SU-DHL-6 (cell line): ENCODE results near the gene RAI1.

Experiments used
- H2AFZ ChIP-seq: fragments of 200-600 bp; sonication (generic); 2 replicates; pipeline ENCODE4 v1.6.1; 2014; ENCODE audit warnings: low read depth, mild to moderate bottlenecking, moderate library complexity, mixed read lengths, antibody characterized with exemption, low read length; ENCODE audit not compliant: severe bottlenecking
- H3F3A ChIP-seq: fragments of 200-600 bp; shearing (Covaris generic); 2 replicates; pipeline ENCODE4 v1.6.0; 2016; ENCODE audit warnings: antibody characterized with exemption, mild to moderate bottlenecking; ENCODE audit not compliant: insufficient read depth
- H3K27ac ChIP-seq: fragments of 200-600 bp; sonication (generic); 2 replicates; pipeline ENCODE4 v1.5.1; 2016; ENCODE audit warnings: low read depth, mild to moderate bottlenecking, low read length, moderate library complexity, mixed read lengths
- H3K27me3 ChIP-seq: fragments of 200-600 bp; sonication (generic), shearing (Covaris generic); 2 replicates; pipeline ENCODE4 v1.6.0; 2014; ENCODE audit warnings: mild to moderate bottlenecking, low read length
- H3K36me3 ChIP-seq: fragments of 200-600 bp; sonication (generic); 2 replicates; pipeline ENCODE4 v1.6.1; 2014; ENCODE audit warnings: mild to moderate bottlenecking, low read length, mixed read lengths
- H3K4me2 ChIP-seq: fragments of 300-600, 200-600 bp; shearing (Covaris generic), sonication (generic); 2 replicates; pipeline ENCODE4 v1.6.0; 2014; ENCODE audit warnings: low read length, low read depth, mild to moderate bottlenecking; ENCODE audit not compliant: poor library complexity, severe bottlenecking
- H3K4me3 ChIP-seq: fragments of 200-600 bp; sonication (generic); 2 replicates; pipeline ENCODE4 v1.5.1; 2014; ENCODE audit warnings: antibody characterized with exemption, low read length, mild to moderate bottlenecking, mixed read lengths; ENCODE audit not compliant: insufficient read depth, poor library complexity, severe bottlenecking
- H3K79me2 ChIP-seq: fragments of 200-600 bp; sonication (generic); 2 replicates; pipeline ENCODE4 v1.6.1; 2014; ENCODE audit warnings: mild to moderate bottlenecking, low read length, moderate library complexity; ENCODE audit not compliant: insufficient read depth
- H3K9ac ChIP-seq: fragments of 200-600 bp; sonication (generic); 2 replicates; pipeline ENCODE4 v1.7.0; 2014; ENCODE audit warnings: mild to moderate bottlenecking, low read length
- H3K9me2 ChIP-seq: fragments of 200-600 bp; sonication (generic); replicated peaks from 2 replicates; pipeline ENCODE4 v1.6.1; 2014; ENCODE audit warnings: low read length; ENCODE audit not compliant: insufficient read depth
- H3K9me3 ChIP-seq: fragments of 200-600 bp; sonication (generic); 2 replicates; pipeline ENCODE4 v1.6.1; 2014; ENCODE audit warnings: low read length, mixed read lengths; ENCODE audit not compliant: insufficient read depth
- H4K20me1 ChIP-seq: fragments of 200-600 bp; sonication (generic); 2 replicates; pipeline ENCODE4 v1.6.1; 2014; ENCODE audit warnings: low read depth, mild to moderate bottlenecking, antibody characterized with exemption, low read length, moderate library complexity, mixed read lengths
- CTCF ChIP-seq: fragments of 200-600 bp; sonication (generic); IDR thresholded peaks from one replicate; pipeline ENCODE4 v1.5.1; 2017; ENCODE audit warnings: antibody characterized with exemption, mild to moderate bottlenecking, low read length, moderate library complexity; ENCODE audit not compliant: insufficient read depth, poor library complexity, severe bottlenecking
- EZH2phosphoT487 ChIP-seq: fragments of 200-600 bp; sonication (generic), shearing (Covaris generic); conservative IDR thresholded peaks from 2 replicates; pipeline ENCODE4 v1.6.1; 2018; ENCODE audit warnings: mild to moderate bottlenecking, antibody characterized with exemption, low read length, moderate library complexity, mixed read lengths

Gene RAI1

GRCh38 chr17:17716837-17717523, 35.7 kb downstream of the RAI1 start:
- H3K27ac ChIP-seq = no peak overlapping the region
- H3K79me2 ChIP-seq = no peaks in the 10 kb centered on the region
- TF ChIP-seq CTCF = no peak
- TF ChIP-seq EZH2phosphoT487 = no peak
- H3K9me2 ChIP-seq = no peaks in the 10 kb centered on the region
- H3K4me2 ChIP-seq = no peak overlapping the region
- H2AFZ ChIP-seq = no peak overlapping the region
- H3K36me3 ChIP-seq = no peaks in the 10 kb centered on the region
- H3K27me3 ChIP-seq = no peaks in the 10 kb centered on the region
- H3K9me3 ChIP-seq = no peaks in the 10 kb centered on the region
- no peak overlapping the region for H3K4me3 ChIP-seq
- no peak overlapping the region for H3K9ac ChIP-seq
- no peaks in the 10 kb centered on the region for H3F3A ChIP-seq
- no peaks in the 10 kb centered on the region for H4K20me1 ChIP-seq

- Histone ChIP-seq H3K36me3 (no peaks in the 10 kb centered on the region), H2AFZ (no peak overlapping the region), H3F3A (no peaks in the 10 kb centered on the region), H3K27ac (no peak overlapping the region), H4K20me1 (no peaks in the 10 kb centered on the region), H3K9me3 (no peaks in the 10 kb centered on the region), H3K9me2 (no peaks in the 10 kb centered on the region), H3K79me2 (no peaks in the 10 kb centered on the region), H3K4me3 (no peak overlapping the region), H3K27me3 (no peaks in the 10 kb centered on the region), H3K9ac (no peak overlapping the region), H3K4me2 (no peak overlapping the region)
- TF ChIP-seq EZH2phosphoT487 = no peak
- TF ChIP-seq CTCF = no peak
Measured at GRCh38 chr17:17718251-17718650, 37.0 kb downstream of the RAI1 start.

- Histone ChIP-seq H3K36me3 (no peaks in the 10 kb centered on the region), H3K9me3 (no peaks in the 10 kb centered on the region), H3K4me2 (no peak overlapping the region), H4K20me1 (no peaks in the 10 kb centered on the region), H3F3A (no peaks in the 10 kb centered on the region), H3K79me2 (no peaks in the 10 kb centered on the region), H2AFZ (no peak overlapping the region), H3K4me3 (no peak overlapping the region), H3K27ac (no peak overlapping the region), H3K27me3 (no peaks in the 10 kb centered on the region), H3K9ac (no peak overlapping the region), H3K9me2 (no peaks in the 10 kb centered on the region)
- TF ChIP-seq CTCF (no peak), EZH2phosphoT487 (no peak)
Measured at GRCh38 chr17:17719199-17719940, 38.1 kb downstream of the RAI1 start.
